Activated CD4-positive, alpha-beta T cell treated with anti-CD3 and anti-CD28 coated beads for 36 hours (primary cell): ENCODE measurements around the gene SDF2L1. TPM values are rescaled to one million over a fixed set of nuclear protein-coding genes. Genes with fewer than 3 reads are reported as not detected.
"Not testable (repeated sequence)": the region's sequence is repeated elsewhere in the genome, so short reads cannot be mapped to it uniquely, and the experiment has no call there.

Experiments
- ATAC-seq: fragments of 200-7000 bp; cut with Tn5 transposase; one replicate; pipeline ENCODE4 v1.10.0; 2021; ENCODE audit warnings: mild to moderate bottlenecking, moderate library complexity
- CTCF ChIA-PET: fragments of 350-600 bp; sonication (Branson Sonifier 250); formaldehyde crosslinking; loops from one replicate; lab custom pipeline; 2021; ENCODE audit warnings: antibody characterized with exemption; lab: Charles Lee
- POLR2A ChIA-PET: fragments of 350-600 bp; sonication (Branson Sonifier 250); formaldehyde crosslinking; loops from one replicate; lab custom pipeline; 2021; ENCODE audit warnings: antibody characterized with exemption, inconsistent platforms; lab: Charles Lee
- DNase-seq: peaks from one replicate; pipeline ENCODE4 v3.0.0-alpha.2; 2020
- H3K27ac Mint-ChIP-seq: one replicate; pipeline ENCODE4 v1.8.0; 2021; ENCODE audit warnings: mixed read lengths
- H3K27me3 Mint-ChIP-seq: one replicate; pipeline ENCODE4 v1.8.0; 2021; ENCODE audit warnings: mixed read lengths
- H3K36me3 Mint-ChIP-seq: one replicate; pipeline ENCODE4 v1.8.0; 2021; ENCODE audit warnings: low read depth, mixed read lengths
- H3K4me1 Mint-ChIP-seq: one replicate; pipeline ENCODE4 v1.8.0; 2021; ENCODE audit warnings: mixed read lengths
- H3K4me3 Mint-ChIP-seq: one replicate; pipeline ENCODE4 v1.8.0; 2021; ENCODE audit warnings: mild to moderate bottlenecking, moderate library complexity, mixed read lengths
- H3K9me3 Mint-ChIP-seq: one replicate; pipeline ENCODE4 v1.8.0; 2021; ENCODE audit warnings: low read depth, mixed read lengths
- intact Hi-C, 2 experiments: fragments of 100-400 bp; cut with DNase I in 1 of 2; cut with micrococcal nuclease in 1 of 2; formaldehyde crosslinking; loops; one replicate each; pipeline versions ENCODE4 v1.14.2 to v1.15.1; 2022 to 2024; cut with DNase I, micrococcal nuclease
- total RNA-seq, 2 experiments: library from RNA; stranded (reverse); gene quantifications; one replicate each; pipeline ENCODE4 v1.2.3, GENCODE V29; 2021

The SDF2L1 gene
- total RNA-seq, 2 experiments from 2014 or later: 13.7 to 32.8 TPM

DNA sequence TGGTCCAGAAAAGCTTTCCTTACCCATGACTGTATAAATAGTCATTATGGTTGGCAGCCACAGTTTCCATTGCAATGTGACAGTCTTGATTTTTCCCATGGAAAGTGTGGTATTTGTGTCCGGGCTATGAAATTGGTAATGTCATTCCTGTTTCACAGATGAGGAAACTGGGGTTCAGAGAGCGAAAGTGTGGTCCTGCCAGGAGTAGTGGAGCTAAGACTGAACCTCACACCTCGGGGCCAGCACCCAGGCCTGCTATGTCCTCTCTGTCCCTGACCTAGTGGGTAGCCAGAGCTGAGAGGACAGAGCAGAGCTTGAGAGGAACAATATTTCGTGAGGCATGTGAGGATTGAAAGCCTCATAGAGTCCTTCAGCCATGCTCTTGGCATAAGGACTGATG, 11.1 kb upstream of the SDF2L1 start:
- ATAC-seq (no peak), DNase-seq (no peak)
- H3K27me3 Mint-ChIP-seq: no peaks in the 10 kb centered on the region
- H3K9me3 Mint-ChIP-seq: no peaks in the 10 kb centered on the region
- no peak overlapping the region for H3K27ac Mint-ChIP-seq
- CTCF ChIA-PET: interaction anchor here (0.9 to 10.9 kb wide), 8 partner anchors 10 to 62 kb away, joined by 3 to 209 read pairs (median 4); partner anchors contain the start of gene SDF2L1
- H3K36me3 Mint-ChIP-seq: peaks cover 21% of the 10 kb centered on the region
- intact Hi-C loops: no loop called here
- peaks cover 32% of the 10 kb centered on the region for H3K4me1 Mint-ChIP-seq
- POLR2A ChIA-PET: interaction anchor here (0.7 to 3.2 kb wide), 4 partner anchors 11 to 235 kb away, joined by 3 to 21 read pairs (median 4); partner anchors contain the start of gene SDF2L1
- peak overlapping the region; percentile 28 for H3K4me3 Mint-ChIP-seq

DNA sequence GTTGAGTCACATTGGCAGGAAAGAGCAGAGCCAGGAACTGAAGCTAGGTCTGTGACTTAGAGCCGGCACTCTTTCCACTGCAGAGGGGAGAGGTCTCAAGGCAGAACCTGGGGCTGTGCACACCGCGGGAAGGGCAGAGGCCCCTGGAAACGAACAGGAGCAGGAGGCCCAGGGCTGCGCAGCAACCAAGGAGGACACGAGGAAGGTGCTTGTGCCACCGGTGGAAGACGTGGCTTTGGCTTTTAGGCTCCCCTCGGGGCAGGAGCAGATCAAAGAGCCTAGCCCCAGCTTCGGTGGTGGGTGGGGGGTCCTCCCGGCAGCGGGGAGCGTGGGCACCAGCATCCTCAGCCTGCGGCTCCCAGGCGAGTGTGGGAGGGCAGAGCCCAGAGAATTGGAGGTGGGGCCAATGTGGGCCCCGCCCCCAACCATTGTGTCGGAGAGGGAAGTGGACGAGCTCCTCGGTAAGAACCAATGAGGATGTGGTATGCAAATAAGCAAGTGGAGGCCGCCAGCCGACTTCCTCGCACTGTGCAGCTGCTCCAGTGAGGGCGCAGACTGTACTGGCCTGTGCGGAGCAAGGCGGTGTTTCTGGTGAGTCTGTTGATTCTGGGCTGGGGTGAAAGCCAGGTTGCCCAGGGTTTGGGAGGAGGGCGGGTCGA, 9.7 kb upstream of the SDF2L1 start, which contains the start of gene CCDC116:
Gene CCDC116 (plus strand): TSS at position 524 of the 659 bp plus-strand sequence. CDS start 422 bp downstream, outside the sequence.
- H3K36me3 Mint-ChIP-seq: peaks cover 12% of the 10 kb centered on the region
- no peak within 1 kb of the TSS for H3K27ac Mint-ChIP-seq
- intact Hi-C loops: no loop called here
- H3K27me3 Mint-ChIP-seq: no peaks in the 10 kb centered on the region
- DNase-seq (peak; percentile 78), ATAC-seq (peak; percentile 24)
- ChIA-PET POLR2A (interaction anchor here (3.2 kb wide), 1 partner anchor 10 kb away, joined by 21 read pairs; the partner anchor contains the start of gene SDF2L1), CTCF (interaction anchor here (0.6 to 10.9 kb wide), 2 partner anchors 11 to 17 kb away, joined by 3 to 209 read pairs; partner anchors contain the start of gene SDF2L1)
- no peaks in the 10 kb centered on the region for H3K9me3 Mint-ChIP-seq
- H3K4me1 Mint-ChIP-seq: peaks cover 23% of the 10 kb centered on the region
- no peak within 1 kb of the TSS for H3K4me3 Mint-ChIP-seq

DNA sequence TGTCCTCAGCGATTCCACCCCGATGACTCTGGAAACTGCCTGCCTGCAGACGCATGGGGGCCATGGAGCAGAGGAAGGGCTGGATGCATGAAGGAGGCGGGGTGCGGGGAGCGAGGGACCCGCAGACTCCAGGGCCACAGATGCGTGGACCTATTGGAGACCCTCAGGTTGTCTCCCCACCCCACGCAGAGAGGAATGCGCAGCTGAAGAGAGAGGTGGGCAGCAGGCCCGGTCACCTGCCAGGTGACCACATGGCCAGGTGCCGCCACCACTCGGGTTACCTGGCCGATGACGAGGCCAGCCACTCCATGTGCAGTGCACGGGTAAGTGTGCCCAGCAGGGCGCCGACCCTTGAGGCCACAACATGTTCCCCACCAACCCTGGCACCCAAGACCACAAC, 9.2 kb upstream of the SDF2L1 start:
- ATAC-seq: no peak
- ChIA-PET CTCF (interaction anchor here (10.9 kb wide), 1 partner anchor 10 kb away, joined by 209 read pairs; the partner anchor contains the start of gene SDF2L1), POLR2A (interaction anchor here (3.2 kb wide), 1 partner anchor 9 kb away, joined by 21 read pairs; the partner anchor contains the start of gene SDF2L1)
- peaks cover 17% of the 10 kb centered on the region for H3K4me1 Mint-ChIP-seq
- no peak overlapping the region for H3K27ac Mint-ChIP-seq
- DNase-seq: no peak
- H3K36me3 Mint-ChIP-seq: peaks cover 7% of the 10 kb centered on the region
- H3K9me3 Mint-ChIP-seq: no peaks in the 10 kb centered on the region
- H3K27me3 Mint-ChIP-seq: no peaks in the 10 kb centered on the region
- H3K4me3 Mint-ChIP-seq: no peak overlapping the region
- intact Hi-C loops: no loop called here

DNA sequence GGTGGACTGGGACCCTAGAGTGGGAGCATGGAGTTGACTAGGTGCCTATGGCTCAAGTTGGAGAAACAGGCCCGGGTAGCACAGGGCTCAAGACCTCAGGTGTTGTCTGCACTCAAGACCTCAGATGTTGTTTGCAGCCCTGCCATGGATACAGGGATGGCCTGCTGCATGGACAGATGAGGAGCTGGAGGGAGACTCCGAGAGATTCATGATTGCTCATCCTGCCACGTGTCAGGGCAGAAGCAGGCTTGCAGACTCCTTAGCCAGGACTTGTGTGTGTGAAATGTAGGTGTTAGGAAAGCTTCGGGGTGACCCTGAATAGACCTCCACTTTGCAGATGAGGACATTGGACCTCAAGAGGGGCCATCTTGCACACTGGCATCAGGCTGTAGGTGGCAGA, 8.6 kb upstream of the SDF2L1 start:
- Mint-ChIP-seq H3K27me3 (no peaks in the 10 kb centered on the region), H3K27ac (no peak overlapping the region), H3K9me3 (no peaks in the 10 kb centered on the region), H3K4me3 (no peak overlapping the region), H3K4me1 (peaks cover 13% of the 10 kb centered on the region), H3K36me3 (peaks cover 2% of the 10 kb centered on the region)
- ChIA-PET POLR2A (no interaction called here), CTCF (interaction anchor here (10.9 kb wide), 1 partner anchor 10 kb away, joined by 209 read pairs; the partner anchor contains the start of gene SDF2L1)
- DNase-seq: no peak
- ATAC-seq: no peak
- intact Hi-C loops: no loop called here

DNA sequence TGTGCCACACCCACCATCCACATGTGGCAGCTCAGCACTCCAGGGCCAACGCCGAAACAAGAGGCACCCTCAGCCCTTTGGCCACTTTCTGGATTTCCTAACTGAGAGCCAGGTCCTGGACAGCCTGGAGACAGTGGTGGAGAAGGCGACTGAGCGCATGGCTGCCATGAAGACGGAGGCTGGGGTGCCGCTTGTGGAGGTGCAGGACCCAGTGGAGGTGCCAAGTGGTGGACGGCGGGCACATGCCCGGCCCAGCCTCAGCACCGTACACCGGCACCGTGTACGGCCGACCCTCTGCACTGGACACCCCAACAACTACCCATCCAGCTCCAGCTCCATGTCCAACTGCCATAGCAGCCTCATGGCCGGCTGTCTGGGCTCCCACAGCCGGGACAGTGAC, 8.0 kb upstream of the SDF2L1 start:
- no peak for ATAC-seq
- CTCF ChIA-PET: interaction anchor here (10.9 kb wide), 1 partner anchor 9 kb away, joined by 209 read pairs; the partner anchor contains the start of gene SDF2L1

DNA sequence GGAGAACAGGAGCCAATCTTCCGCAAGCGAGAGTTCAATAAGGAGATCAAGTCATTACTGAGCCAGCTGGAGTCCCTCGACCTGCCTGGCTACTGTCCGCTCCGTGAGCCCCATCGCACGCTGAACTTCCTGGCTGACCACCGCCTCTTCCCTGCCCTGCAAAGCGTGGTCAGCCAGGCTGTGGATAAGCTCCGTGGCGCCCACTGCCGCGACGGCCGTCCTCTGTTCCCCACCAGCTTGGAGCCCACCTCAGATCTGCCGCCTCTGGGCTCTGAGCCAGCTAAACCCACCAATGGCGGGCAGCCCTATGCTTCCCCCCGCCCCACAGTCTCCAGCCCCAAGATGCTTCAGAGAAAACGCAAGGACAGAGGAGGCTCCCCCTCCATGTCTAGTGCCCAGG, 7.3 kb upstream of the SDF2L1 start:
- H3K4me1 Mint-ChIP-seq: peaks cover 13% of the 10 kb centered on the region
- POLR2A ChIA-PET: no interaction called here
- ATAC-seq: no peak
- H3K36me3 Mint-ChIP-seq: no peaks in the 10 kb centered on the region
- no peak overlapping the region for H3K4me3 Mint-ChIP-seq
- H3K27me3 Mint-ChIP-seq: no peaks in the 10 kb centered on the region
- H3K27ac Mint-ChIP-seq: no peak overlapping the region
- no peak for DNase-seq
- no peaks in the 10 kb centered on the region for H3K9me3 Mint-ChIP-seq
- CTCF ChIA-PET: interaction anchor here (0.6 to 10.9 kb wide), 2 partner anchors 8 to 66 kb away, joined by 3 to 209 read pairs; partner anchors contain the start of gene SDF2L1
- intact Hi-C loops: no loop called here

More for the DNA sequence above, 8.0 kb upstream of the SDF2L1 start:
- no peaks in the 10 kb centered on the region for H3K27me3 Mint-ChIP-seq
- POLR2A ChIA-PET: no interaction called here
- no peak overlapping the region for H3K27ac Mint-ChIP-seq
- no peak for DNase-seq
- intact Hi-C loops: no loop called here
- no peak overlapping the region for H3K4me3 Mint-ChIP-seq
- H3K36me3 Mint-ChIP-seq: peaks cover 2% of the 10 kb centered on the region
- peaks cover 13% of the 10 kb centered on the region for H3K4me1 Mint-ChIP-seq
- H3K9me3 Mint-ChIP-seq: no peaks in the 10 kb centered on the region

DNA sequence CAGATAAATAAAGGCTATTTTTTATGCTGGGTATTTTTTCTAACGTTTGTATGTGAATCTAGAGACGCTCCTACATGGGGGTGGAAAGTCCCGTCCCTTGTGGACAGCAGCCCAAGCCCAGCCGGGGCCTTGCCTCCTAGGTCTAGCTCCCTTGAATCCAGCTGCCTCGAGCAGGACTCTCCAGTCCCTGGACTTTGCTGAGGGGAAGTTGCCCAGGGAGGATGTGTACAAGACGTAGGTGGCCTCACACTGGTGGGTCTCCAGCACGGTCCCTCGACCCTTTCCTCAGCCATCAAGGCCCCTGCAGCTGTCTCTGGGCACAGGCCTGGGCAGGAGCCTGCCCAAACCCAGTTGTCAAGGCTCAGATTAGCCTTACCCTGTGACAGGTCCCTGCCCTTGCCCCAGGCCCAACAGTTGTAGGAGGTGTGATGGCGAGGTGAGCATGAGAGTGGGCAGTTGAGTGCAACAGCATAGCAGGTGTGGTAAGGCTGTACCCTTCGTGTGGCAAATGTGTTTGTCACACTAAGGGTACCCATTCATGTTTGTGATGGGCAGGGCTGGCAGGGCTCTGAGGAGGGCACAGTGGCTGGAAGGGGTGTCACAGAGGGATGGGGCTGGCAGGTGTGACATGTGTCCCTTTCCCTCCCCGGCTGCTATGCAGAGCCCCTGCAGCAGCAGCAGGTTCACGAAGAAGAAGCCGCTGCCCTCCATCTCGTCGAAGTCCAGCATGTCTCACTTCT, 6.2 kb upstream of the SDF2L1 start:
- Mint-ChIP-seq H3K4me3 (no peak overlapping the region), H3K27me3 (no peaks in the 10 kb centered on the region), H3K27ac (no peak overlapping the region), H3K9me3 (no peaks in the 10 kb centered on the region), H3K4me1 (peaks cover 8% of the 10 kb centered on the region), H3K36me3 (no peaks in the 10 kb centered on the region)
- intact Hi-C loops: no loop called here
- ChIA-PET POLR2A (no interaction called here), CTCF (interaction anchor here (10.9 kb wide), 1 partner anchor 7 kb away, joined by 209 read pairs; the partner anchor contains the start of gene SDF2L1)
- ATAC-seq (no peak), DNase-seq (no peak)

DNA sequence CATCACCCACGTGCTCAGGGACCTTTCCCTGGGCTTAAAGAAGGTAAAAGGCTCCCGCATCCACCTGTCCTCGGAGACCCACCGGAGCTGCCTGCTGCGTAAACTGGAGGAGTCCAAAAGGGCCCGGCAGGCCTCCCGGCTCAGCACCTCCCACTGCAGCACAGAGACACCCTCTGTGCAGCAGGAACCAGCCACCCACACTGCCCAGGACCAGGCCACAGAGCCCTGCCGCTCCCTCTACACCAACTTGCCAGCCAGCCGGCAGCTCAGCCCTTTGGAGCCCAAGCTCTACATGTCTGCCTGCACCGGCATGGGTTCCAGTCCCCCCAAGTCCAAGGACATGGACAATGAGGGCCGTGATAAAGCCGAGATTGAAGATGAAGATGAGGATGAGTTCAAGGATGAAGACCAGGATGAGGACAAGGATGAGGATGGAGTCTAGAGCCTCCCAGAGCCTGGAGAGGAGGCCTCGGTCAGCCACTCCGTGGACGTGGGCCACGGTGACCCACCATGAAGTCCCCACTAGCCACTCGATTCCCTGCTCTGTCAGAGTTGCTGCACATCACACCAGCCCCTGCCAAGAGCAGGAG, 5.4 kb upstream of the SDF2L1 start:
- ATAC-seq: no peak
- Mint-ChIP-seq H3K27me3 (peaks cover 2% of the 10 kb centered on the region), H3K4me1 (peaks cover 14% of the 10 kb centered on the region), H3K27ac (no peak overlapping the region), H3K4me3 (no peak overlapping the region), H3K9me3 (no peaks in the 10 kb centered on the region), H3K36me3 (no peaks in the 10 kb centered on the region)
- DNase-seq: no peak
- intact Hi-C loops: no loop called here
- POLR2A ChIA-PET: no interaction called here
- CTCF ChIA-PET: interaction anchor here (0.9 to 10.9 kb wide), 2 partner anchors 7 kb away, joined by 3 to 209 read pairs; partner anchors contain the start of gene SDF2L1

DNA sequence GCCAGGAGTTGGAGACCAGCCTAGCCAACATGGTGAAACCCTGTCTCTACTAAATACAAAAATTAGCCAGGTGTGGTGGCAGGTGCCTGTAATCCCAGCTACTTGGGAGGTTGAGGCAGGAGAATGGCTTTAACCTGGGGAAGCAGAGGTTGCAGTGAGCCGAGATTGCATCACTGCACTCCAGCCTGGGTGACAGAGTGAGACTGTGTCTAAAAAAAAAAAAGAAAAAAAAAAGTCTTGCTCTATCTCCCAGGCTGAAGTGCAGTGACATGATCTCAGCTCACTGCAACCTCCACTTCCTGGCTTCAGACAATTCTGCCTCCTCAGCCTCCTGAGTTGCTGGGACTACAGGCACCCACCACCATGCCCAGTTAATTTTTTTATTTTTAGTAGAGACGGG, 4.7 kb upstream of the SDF2L1 start:
- H3K4me3 Mint-ChIP-seq, H3K9me3 Mint-ChIP-seq, H3K27me3 Mint-ChIP-seq, H3K27ac Mint-ChIP-seq, intact Hi-C loops, DNase-seq, H3K36me3 Mint-ChIP-seq, ATAC-seq, POLR2A ChIA-PET: not testable (repeated sequence)
- CTCF ChIA-PET: interaction anchor here (0.9 kb wide), 1 partner anchor 8 kb away, joined by 3 read pairs; no protein-coding TSS in a partner anchor
- peaks cover 14% of the 10 kb centered on the region for H3K4me1 Mint-ChIP-seq

DNA sequence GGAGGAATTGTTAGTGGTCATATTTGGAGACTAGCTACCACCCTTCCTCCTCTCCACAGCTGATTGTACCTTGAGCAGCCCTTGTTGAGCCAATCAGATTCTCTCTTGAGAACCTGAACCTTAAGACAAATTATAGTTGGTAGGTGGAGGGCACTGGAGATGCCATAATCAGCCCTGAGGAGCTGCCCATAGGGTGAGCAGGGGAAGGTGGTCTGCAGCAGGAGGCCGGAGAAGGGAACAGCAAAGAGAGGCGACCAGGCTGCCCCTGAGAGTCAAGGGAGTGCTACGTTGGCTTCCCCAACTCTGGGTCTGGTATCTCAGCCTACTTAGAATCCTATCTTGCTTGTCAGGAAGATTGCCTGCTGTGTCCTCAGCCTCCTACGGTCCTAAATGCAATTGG, 2.7 kb upstream of the SDF2L1 start:
- Mint-ChIP-seq H3K4me3 (no peak overlapping the region), H3K27ac (no peak overlapping the region), H3K27me3 (peaks cover 2% of the 10 kb centered on the region), H3K4me1 (peaks cover 23% of the 10 kb centered on the region), H3K36me3 (peaks cover 12% of the 10 kb centered on the region), H3K9me3 (no peaks in the 10 kb centered on the region)
- ATAC-seq (no peak), DNase-seq (no peak)
- POLR2A ChIA-PET: no interaction called here
- intact Hi-C loops: no loop called here
- CTCF ChIA-PET: interaction anchor here (9.6 kb wide), 1 partner anchor 8 kb away, joined by 209 read pairs; the partner anchor contains the start of genes CCDC116 and YDJC
